T follicular helper cell (primary cell): Measurements from ENCODE around the gene TLR5.

ENCODE experiments used
- DNase-seq: peaks from one replicate; pipeline ENCODE4 v3.0.0-alpha.2; 2020; ENCODE audit warnings: low read depth

Gene TLR5

DNA sequence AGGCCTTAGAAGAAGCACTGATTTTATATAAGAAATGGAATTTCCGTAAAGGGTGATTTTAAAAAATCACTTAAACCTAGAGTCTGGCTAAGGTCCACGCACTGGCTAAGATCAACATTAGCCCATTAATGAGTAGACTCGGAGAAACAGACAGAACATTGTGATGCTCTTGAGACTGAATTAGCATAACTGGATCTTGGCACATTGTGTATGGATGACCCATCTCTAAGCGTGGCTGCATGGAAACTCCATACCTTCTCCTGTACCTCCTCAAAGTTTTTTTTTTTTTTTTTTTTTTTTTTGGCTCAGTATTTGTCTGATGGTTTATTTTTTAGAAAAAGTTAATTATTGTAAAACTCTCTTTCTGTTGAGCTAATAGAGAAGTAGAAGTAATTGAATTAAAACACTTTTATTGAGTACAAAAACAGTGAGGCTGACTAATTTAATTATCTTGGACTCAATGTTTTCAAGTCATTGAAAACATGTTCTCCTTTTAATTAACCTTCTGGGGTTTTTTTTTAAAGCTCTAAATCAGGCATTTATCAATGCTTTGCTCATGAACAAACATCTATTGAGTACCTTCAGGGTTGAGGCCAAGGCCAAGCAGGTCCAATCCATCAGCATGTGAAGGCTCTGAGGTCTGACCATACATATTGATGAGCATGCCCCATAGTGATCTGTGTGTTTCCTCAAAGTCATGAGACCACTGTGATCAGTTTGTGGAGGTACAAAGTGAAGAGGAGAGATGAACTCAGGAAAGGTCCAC lies 74.0 kb downstream of the TLR5 start:
- DNase-seq, result no peak

- no peak for DNase-seq
Measured at GRCh38 chr1:223067914-223068313, 75.1 kb downstream of the TLR5 start.

GRCh38 chr1:223066415-223066814 lies 76.6 kb downstream of the TLR5 start:
- no peak for DNase-seq

GRCh38 chr1:223062177-223062576 lies 80.9 kb downstream of the TLR5 start:
- no peak for DNase-seq

DNA sequence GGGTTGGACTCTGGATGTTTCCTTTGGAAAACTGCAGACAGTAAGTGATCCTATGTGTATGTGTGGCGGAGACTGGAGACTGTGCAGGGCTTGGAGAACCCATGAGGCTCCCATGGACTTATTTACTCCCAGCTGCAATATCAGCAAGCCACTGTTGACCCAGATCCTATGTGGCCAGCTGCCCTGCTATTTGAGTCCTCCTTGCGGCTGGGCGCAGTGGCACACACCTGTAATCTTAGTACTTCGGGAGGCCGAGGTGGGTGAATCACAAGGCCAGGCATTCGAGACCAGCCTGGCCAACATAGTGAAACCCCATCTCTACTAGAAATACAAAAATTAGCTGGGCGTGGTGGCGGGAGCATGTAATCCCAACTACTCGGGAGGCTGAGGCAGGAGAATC lies 83.5 kb downstream of the TLR5 start:
- DNase-seq, result no peak
